OCI-LY7 (cell line): Measurements from ENCODE around the gene MPP7.

Source experiments
- CTCF ChIP-seq: fragments of 200-600 bp; sonication (generic); conservative IDR thresholded peaks from 2 replicates; pipeline ENCODE4 v1.5.1; 2014; ENCODE audit warnings: mild to moderate bottlenecking, antibody characterized with exemption, low read length, moderate library complexity, mixed read lengths
- EZH2phosphoT487 ChIP-seq: fragments of 200-600 bp; sonication (generic); IDR thresholded peaks from 2 replicates; pipeline ENCODE4 v1.6.1; 2018; ENCODE audit warnings: low read depth, borderline replicate concordance, mild to moderate bottlenecking, mixed run types, antibody characterized with exemption, low read length, moderate library complexity, mixed read lengths

- TF ChIP-seq CTCF (no peak), EZH2phosphoT487 (no peak)
Observed at GRCh38 chr10:28314211-28314610, 11.3 kb upstream of the MPP7 start.
